HTR-8/SVneo (cell line): ENCODE measurements around the gene SLC22A17.
"Not testable (repeated sequence)": the region's sequence is repeated elsewhere in the genome, so short reads cannot be mapped to it uniquely, and the experiment has no call there.

Source experiments
- DNase-seq: peaks from one replicate; pipeline ENCODE4 v3.0.0; 2011; ENCODE audit warnings: low spot score, mixed read lengths; ENCODE audit not compliant: insufficient read length
- FAIRE-seq: peaks from 2 replicates; lab custom pipeline; 2011; peaks lifted over from hg19 to GRCh38; lab: Jason Lieb, UNC

The SLC22A17 gene

DNA sequence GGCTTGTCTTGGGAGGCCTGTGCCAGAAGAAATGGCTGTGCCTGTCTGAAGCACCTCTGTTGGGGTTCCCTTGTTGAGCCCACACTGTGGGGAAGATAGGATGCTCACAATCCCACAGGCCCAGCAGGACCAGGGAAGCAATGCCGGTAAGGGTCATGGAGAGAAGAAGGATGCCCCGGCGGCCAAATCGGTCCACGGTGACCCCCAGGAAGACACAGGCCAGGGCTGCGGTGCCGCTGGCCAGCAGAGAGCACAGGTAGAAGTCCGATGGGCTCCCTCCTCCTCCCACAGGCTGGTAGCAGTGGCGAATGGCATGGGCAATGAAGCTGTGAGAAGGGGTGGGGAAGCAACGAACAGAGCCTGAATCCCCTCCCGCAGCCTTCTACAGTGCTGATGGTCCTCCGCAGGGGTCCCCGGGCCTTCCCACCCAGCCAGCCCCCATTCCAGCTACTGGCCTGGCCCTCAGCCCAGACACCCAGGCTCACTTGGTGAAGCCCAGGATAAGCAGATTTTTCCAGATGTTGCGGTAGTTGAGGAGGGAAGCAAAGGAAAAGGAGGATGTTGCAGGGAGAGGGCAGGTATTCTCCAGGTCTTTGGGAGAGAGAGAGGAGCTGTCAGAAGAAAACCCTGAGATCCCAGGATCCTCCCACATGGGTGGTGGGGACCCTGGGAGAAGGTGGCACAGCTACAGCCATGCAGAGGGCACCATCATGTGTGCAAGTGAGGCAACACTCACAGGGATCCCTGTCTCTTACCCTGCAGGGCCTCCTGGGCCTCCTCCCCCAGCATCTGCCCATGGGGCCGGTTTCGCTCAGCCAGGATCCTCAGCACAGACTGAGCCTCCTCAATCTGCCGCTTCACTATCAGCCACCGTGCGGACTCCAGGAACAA, 5.0 kb downstream of the SLC22A17 start:
- no peak for DNase-seq
- FAIRE-seq = no peak

DNA sequence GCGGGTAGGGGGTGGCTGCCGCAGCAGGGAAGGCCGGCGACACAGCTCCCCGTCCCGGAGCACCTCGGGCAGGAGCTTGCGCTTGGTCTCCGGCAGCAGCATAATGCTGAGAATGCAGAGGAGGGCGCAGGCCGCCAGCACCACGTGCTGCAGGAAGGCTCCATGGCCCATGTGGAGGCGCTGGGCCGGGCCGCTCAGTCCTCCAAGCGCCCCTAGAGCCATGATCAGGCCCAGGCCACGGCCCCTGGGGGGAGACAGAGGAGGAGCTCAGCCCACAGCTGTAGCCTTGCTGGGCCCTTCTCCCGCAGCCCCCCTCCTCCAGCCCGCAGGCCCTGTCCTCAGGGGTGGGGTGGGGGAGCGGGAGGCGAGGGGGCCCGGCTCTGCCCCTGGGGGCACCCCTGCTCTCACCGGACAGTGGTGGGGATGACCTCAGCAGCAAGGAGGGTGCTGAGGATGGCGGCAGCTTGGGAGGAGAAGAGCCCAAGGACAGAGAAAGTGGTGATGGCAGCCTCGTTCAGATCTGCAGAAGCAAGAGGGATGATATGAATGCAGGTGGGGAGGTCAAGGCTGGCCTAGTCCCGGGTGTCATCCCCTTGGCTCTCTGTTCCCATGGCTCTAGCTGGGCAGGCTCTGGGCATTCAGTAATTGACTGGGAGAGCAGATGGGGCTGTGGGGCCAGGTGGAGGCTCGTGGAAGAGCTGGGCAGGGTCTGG, 5.8 kb downstream of the SLC22A17 start:
- FAIRE-seq (no peak), DNase-seq (no peak)

DNA sequence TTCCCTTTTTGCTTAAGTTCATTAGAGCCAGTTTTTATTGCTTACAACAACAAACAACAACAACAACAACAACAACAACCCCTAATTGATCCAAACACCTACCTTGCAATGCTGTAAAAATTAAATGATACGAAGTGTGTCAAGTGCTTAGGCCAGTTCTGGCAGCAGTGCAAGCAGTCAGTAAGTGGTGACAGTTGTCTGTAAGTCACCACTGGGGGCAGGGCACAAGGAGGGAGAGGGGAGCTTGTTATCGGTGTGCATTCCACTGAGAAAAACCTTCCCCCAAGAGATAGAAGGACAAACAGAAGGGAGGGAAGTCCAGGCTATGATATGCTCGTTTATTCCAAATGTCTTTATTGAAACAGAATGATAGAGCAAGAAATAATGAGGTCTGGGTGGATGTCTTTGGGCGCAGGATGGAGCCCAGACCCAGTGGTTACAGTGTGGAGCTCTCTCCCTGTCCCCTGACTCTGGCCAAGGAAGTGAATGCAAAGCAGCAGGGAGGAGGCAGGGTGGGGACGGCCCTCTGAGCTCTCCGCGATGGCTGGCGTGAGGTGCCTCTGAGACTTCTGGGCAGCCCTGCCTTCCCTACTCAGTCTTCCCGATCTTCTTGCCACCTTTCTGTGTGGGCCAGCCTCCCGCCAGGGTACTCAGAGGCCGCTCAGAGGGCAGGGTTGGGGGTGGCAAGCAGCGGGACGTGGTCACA, 6.5 kb downstream of the SLC22A17 start:
- FAIRE-seq = no peak
- no peak for DNase-seq

DNA sequence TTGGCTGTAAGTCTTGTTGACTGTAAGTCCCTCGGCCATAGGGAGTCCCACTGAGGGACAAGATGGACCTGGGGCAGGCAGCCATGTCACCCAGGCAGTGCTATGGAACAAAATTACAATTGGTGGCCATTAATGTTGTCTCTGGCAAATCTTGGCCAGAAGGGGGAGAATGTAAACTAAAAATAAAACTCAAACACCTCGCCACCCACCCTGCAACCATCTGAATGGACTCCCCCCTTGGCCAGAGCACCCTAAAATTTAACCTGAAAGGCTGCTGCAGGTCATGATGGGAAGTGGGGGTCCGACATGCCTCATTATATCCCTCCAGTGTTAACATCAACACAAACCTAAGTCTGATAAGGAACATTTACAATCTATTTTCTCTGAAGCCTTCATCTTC, 8.2 kb downstream of the SLC22A17 start:
- no peak for DNase-seq
- no peak for FAIRE-seq

DNA sequence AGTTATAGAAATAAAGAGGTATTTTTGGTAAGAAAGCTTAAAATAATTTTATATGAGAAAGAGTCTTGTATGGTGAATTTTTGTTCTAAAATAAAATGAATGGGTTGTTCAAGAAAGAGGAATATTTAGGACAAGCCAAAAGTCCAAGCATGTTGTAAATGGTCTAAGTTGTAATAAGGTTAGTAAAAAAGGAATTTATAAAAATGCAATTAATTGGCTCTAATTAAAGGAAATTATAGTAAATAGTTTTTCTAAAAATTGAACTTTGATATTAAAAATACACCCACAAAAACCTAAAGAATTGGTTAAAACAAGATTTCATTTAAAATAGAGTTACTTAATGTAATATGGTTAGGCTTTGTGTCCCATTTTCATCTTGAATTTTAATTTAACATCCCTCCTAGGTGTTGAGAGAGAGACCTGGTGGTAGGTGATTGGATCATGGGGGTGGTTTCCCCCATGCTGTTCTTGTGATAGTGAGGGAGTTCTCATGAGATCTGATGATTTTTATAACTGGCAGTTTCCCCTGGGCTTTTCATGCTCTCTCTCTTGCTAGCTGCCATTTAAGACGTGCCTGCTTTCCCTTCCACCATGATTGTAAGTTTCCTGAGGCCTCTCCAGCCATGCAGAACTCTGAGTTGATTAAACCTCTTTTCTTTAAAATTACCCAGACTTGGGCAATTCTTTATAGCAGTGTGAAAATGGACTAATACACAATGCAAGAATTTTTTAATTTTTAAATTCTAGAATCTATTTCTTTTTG, 13.0 kb downstream of the SLC22A17 start:
- FAIRE-seq = no peak
- no peak for DNase-seq

DNA sequence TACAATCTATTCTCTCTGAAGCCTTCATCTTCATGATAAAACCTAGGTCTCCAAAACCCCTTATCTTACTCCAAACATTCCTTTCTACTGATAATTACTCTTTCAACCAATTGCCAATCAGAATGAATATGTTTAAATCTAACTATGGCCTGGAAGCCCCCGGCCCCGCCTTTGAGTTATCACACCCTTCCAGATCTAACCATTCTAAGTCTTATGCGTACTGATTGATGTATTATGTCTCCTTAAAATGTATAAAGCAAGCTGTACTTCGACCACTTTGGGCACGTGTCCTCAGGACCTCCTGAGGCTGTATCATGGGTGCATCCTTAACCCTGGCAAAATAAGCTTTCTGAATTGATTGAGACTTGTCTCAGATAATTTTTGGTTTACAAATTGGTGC, 17.1 kb downstream of the SLC22A17 start:
- DNase-seq (no peak), FAIRE-seq (no peak)

DNA sequence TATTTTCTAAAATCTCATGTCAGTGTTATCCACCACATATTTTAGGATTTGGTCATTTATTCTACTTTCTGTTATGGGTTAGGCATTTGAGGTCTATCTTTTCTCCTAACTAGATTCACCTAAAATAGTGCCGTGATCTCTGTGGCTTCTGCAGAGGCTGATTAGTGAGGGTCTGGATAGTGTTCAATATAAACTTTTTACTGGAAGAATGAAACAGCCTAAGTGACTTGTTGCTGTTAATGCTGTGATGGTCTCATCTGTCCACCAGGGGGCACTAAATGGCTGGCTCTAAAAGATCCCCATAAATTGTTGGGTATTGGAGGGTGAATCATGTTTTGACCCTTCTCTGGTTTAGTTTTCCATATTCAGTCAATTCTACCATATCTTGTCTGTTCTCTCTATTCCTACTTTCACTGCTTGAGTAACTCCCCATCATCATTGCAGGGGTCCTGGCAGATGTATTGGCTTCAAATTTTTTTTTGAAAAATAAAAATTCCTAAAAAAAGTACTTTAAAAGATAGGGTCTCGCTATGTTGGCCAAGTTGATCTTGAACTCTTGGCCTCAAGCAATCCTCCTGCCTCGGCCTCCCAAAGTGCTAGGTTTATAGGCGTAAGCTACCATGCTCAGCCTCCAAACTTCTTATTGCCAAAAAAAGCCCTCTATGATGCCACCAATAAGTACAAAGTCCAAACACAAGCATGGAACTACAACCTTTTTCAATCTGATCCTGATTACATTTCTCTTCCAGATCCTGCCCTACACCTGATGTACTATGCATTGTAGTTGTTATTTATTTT, 24.5 kb downstream of the SLC22A17 start:
- FAIRE-seq = no peak
- peak; percentile 62 for DNase-seq

DNA sequence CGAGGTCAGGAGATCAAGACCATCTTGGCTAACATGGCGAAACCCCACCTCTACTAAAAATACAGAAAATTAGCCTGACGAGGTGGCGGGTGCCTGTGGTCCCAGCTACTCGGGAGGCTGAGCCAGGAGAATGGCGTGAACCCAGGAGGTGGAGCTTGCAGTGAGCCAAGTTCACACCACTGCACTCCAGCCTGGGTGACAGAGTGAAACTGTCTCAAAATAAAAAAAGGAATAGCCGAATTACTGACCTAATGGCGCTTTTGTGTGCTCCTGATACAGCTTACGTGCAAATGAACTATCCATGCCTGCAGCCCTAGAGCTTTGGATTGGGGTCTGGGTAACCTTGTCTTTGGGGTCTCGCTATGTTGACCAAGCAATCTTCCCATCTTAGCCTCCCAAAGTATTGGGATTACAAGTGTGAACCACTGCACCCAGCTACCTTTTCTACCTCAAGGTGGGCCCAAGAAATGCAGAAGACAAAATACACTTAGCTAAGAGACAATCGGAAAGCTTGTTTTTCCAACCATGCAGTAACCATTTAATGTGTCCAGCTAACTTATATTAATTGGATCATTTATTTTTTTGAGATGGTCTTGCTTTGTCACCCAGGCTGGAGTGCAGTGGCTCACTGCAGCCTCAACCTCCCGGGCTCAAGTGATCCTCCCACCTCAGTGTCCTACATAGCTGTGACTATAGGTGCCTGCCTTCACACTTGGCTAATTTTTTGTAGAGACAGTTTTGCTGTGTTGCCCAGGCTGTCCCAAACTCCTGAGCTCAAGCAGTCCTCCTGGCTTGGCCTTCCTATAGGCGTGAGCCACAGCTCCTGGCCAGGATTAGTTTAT, 26.0 kb downstream of the SLC22A17 start:
- DNase-seq (no peak), FAIRE-seq (no peak)

DNA sequence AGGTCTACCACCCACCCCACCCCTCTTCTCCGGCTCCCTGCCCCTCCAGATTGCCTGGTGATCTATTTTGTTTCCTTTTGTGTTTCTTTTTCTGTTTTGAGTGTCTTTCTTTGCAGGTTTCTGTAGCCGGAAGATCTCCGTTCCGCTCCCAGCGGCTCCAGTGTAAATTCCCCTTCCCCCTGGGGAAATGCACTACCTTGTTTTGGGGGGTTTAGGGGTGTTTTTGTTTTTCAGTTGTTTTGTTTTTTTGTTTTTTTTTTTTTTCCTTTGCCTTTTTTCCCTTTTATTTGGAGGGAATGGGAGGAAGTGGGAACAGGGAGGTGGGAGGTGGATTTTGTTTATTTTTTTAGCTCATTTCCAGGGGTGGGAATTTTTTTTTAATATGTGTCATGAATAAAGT, 26.9 kb downstream of the SLC22A17 start:
- FAIRE-seq, DNase-seq: not testable (repeated sequence)

DNA sequence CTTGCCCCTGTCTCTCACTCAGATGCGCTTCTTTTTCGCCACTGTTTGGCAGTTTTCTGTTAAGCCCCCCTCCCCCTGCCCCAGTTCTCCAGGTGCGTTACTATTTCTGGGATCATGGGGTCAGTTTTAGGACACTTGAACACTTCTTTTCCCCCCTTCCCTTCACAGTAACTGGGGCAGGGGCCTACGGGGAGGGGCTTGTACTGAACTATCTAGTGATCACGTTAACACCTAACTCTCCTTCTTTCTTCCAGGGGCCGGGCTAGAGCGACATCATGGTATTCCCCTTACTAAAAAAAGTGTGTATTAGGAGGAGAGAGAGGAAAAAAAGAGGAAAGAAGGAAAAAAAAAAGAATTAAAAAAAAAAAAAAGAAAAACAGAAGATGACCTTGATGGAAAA, 27.7 kb downstream of the SLC22A17 start:
- no peak for FAIRE-seq
- no peak for DNase-seq

DNA sequence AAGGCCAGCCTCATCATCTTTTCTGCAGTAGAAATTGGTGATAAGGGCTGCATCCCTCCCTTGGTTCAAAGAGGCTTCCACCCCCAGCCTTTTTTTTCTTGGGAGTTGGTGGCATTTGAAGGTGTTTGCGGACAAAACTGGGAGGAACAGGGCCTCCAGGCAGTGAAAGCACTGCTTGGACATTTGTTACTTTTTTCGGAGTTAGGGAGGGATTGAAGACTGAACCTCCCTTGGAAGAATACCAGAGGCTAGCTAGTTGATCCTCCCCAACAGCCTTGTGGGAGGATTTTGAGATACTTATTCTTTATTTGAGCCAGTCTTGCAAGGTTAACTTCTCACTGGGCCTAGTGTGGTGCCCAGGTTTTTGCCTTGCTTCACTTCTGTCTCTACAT, 28.2 kb downstream of the SLC22A17 start:
- DNase-seq = no peak
- FAIRE-seq = no peak

DNA sequence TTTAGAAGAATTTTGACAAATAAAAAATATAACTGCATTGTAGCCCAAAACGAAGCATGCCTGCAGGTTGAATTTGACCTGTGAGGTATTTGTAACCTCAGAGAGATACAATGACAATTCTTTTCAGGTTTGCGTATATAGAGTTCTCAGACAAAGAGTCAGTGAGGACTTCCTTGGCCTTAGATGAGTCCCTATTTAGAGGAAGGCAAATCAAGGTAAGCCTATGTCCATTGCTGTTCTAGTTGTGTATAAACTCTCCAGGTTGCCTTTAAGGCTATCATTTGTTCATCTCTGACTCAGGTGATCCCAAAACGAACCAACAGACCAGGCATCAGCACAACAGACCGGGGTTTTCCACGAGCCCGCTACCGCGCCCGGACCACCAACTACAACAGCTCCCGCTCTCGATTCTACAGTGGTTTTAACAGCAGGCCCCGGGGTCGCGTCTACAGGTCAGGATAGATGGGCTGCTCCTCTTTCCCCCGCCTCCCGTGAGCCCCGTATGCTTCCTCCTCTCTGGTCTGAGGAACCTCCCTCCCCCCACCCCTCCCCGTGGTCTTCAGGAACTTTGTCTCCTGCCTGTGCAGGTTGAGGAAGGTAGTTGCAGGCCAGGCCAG, 28.7 kb downstream of the SLC22A17 start:
- DNase-seq (no peak), FAIRE-seq (no peak)

DNA sequence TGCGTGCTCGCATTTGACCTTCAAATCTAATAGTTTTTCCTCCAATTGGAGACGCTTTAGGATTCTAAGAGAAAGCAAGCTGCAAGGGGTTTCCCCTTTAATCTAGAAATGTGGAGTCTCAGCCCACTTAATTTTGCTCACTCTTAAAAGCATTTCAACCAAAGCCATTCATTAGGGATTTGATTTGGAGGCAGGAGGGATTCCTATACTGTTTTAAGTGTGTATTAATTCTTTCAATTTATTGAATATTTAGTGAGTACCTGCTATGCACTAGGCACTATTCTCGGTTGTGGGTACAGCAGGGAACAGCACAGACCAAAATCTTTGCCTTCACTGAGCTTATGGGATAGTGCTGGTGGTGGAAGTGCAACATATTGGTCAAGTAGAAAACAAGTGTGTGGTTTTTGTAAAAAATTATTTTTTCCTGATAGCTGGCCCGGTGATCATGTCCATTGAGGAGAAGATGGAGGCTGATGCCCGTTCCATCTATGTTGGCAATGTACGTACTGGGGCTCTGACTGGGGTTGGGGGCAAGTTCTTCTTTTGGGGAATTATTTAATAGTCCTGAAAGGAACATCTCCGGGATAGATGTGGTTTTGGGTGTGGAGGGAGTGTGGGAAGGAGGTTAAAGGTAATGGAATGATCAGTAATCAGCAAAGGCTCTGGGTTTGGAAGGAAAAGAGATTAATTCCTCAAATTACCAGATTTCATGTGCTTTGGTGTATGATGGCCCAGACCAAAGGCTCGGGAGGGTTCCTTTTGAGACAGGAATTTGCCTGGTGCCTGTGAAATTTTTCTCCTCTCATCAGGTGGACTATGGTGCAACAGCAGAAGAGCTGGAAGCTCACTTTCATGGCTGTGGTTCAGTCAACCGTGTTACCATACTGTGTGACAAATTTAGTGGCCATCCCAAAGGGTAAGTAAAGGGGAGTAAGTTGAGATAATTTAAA, 29.8 kb downstream of the SLC22A17 start:
- FAIRE-seq = no peak
- DNase-seq = no peak

DNA sequence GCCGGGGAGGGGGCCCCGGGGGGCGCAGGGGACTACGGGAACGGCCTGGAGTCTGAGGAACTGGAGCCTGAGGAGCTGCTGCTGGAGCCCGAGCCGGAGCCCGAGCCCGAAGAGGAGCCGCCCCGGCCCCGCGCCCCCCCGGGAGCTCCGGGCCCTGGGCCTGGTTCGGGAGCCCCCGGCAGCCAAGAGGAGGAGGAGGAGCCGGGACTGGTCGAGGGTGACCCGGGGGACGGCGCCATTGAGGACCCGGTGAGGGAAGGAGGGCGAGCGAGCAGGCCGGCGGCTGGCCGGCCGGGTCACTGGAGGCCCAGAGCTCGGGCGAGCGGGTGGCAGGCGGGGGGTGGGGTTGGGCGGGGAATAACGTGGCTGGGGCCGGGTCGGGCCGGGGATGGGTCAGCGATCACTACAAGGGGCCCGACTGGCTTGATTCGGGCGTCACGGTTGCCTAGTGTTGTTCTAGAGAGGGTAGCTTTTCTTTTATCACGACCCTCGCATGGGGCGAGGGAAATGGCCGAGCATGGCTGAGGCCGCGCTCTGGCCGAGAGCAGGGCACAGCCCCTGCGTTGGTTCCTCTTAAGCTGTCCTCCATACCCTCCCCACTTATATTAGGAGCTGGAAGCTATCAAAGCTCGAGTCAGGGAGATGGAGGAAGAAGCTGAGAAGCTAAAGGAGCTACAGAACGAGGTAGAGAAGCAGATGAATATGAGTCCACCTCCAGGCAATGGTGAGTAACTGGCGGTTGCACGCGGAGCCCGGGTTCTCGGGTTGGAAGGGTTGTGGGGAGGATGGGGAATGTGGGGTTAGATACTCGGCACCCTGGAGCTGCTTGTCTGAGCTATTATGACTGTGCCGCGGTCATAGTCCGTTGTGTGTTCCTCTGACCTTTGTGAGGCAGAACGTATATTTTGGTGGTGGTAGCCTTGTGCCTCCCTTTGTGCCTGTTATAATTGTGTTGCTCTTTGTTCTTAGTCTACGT, 30.8 kb downstream of the SLC22A17 start:
- no peak for FAIRE-seq
- DNase-seq = peak; percentile 15

DNA sequence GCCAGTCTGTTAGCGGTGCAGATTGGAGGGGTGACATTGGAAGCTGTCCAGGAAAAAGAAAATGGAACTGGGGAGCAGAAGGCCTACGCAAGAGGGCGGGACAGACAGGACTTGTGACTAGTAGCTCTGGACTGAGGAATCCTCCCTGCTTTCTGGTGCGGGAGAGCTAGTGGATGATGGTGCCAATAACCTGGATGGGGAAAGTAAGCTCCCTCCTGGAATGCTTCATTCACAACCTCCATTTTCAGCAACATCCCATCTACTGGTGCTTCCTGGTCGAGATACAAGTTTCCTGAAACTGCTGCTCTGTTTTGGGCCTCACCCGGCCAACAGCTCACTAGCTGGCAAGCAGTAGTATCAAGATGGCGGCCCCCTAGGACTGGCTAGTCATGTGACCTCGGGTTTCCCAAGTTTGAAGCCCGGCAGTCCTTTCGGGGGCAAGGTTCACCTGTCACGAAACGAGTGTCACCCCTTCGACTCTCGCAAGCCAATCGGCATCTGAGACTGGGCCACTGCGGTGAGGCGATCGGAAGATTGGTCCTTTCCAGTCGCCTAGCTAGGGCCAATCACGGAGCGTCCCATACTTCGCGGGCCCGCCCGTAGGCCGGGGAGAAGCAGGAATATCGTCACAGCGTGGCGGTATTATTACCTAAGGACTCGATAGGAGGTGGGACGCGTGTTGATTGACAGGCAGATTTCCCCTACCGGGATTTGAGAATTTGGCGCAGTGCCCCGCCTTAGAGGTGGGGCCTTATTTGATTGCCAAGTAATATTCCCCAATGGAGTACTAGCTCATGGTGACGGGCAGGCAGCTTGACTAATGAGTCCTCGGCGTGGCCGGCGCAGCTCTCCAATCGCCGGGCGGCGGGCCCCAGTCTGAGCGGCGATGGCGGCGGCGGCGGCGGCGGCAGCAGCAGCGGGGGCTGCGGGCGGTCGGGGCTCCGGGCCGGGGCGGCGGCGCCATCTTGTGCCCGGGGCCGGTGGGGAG, 31.8 kb downstream of the SLC22A17 start, which contains the start of gene PABPN1:
Gene PABPN1, plus strand, starts transcription at position 874 of the 988 bp plus-strand sequence. Its CDS starts 13 bp downstream, at position 887.
- DNase-seq = peak; percentile 91
- FAIRE-seq = no peak
